ENCODE results near the gene BMPR2. TPM values are rescaled to one million over a fixed set of nuclear protein-coding genes. Genes with fewer than 3 reads are reported as not detected.

The BMPR2 gene
- total RNA-seq (2022): 27.4 and 30.5 TPM in 2 replicates
- percentile 69 among the genes with signal in this experiment for Bru-seq, nascent RNA
- percentile 83 among the genes with signal in this experiment for BruChase-seq, experiment 1, labeled RNA remaining after a 6-hour chase
- percentile 71 among the genes with signal in this experiment for BruChase-seq, experiment 2, labeled RNA remaining after a 2-hour chase
- long read RNA-seq, full-length matches to known transcripts: 11 of 24 reads
- long read RNA-seq, partial matches to known transcripts: 5 of 24 reads
- long read RNA-seq, other reads (novel, unspliced or antisense): 8 of 24 reads

GRCh38 chr2:202375609-202376408 lies at the start of gene BMPR2:
TSS of gene BMPR2 (plus strand) at chr2:202376327. CDS start at chr2:202377475, 1,148 bp downstream.
- BruUV-seq (replicated peaks): TSS peak; percentile 83
- Mint-ChIP-seq H3K9me3 (ENCODE audit: unreplicated experiment) (no peaks in the 10 kb centered on the region), H3K4me1 (ENCODE audit: insufficient read depth, unreplicated experiment) (peaks cover 9% of the 10 kb centered on the region), H3K27ac (ENCODE audit: low read depth, unreplicated experiment) (peak within 1 kb of the TSS; percentile 95), H3K27me3 (ENCODE audit: insufficient read depth, unreplicated experiment) (no peaks in the 10 kb centered on the region), H3K4me3 (ENCODE audit: unreplicated experiment) (peak within 1 kb of the TSS; percentile 83), H3K36me3 (ENCODE audit: insufficient read depth, unreplicated experiment) (peaks cover 6% of the 10 kb centered on the region)
- POLR2A ChIA-PET: interaction anchor here (0.6 to 5.0 kb wide), 14 partner anchors 12 to 761 kb away, joined by 3 to 46 read pairs (median 4); partner anchors contain the start of genes NBEAL1 and NOP58
- peak; percentile 89 for DNase-seq (ENCODE audit: unreplicated experiment)
- no peak for TF ChIP-seq CTCF (IDR thresholded peaks at IDR 0.05; ENCODE audit: unreplicated experiment)
- CTCF ChIA-PET: interaction anchor here (0.6 kb wide), 1 partner anchor 650 kb away, joined by 3 read pairs; no protein-coding TSS in a partner anchor
- intact Hi-C loops (cut with micrococcal nuclease): loop anchor here (2.0 to 10.0 kb wide), 4 partner anchors 74 to 636 kb away; partner anchors contain the start of genes ALS2 and NBEAL1

- no peak for TF ChIP-seq CTCF (IDR thresholded peaks at IDR 0.05; ENCODE audit: unreplicated experiment)
- BruUV-seq (replicated peaks): no TSS peak
- Mint-ChIP-seq H3K36me3 (ENCODE audit: insufficient read depth, unreplicated experiment) (peaks cover 18% of the 10 kb centered on the region), H3K27ac (ENCODE audit: low read depth, unreplicated experiment) (no peak overlapping the region), H3K4me3 (ENCODE audit: unreplicated experiment) (no peak overlapping the region), H3K9me3 (ENCODE audit: unreplicated experiment) (no peaks in the 10 kb centered on the region), H3K4me1 (ENCODE audit: insufficient read depth, unreplicated experiment) (no peaks in the 10 kb centered on the region), H3K27me3 (ENCODE audit: insufficient read depth, unreplicated experiment) (no peaks in the 10 kb centered on the region)
- CTCF ChIA-PET: no interaction called here
- POLR2A ChIA-PET: interaction anchor here (1.5 kb wide), 1 partner anchor 11 kb away, joined by 4 read pairs; no protein-coding TSS in a partner anchor
- DNase-seq (ENCODE audit: unreplicated experiment): no peak
- intact Hi-C loops (cut with micrococcal nuclease): no loop called here
Measured at GRCh38 chr2:202327858-202328257, 48.3 kb upstream of the BMPR2 start.

GRCh38 chr2:202335791-202336467 lies 40.2 kb upstream of the BMPR2 start:
- peaks cover 11% of the 10 kb centered on the region for H3K4me1 Mint-ChIP-seq (ENCODE audit: insufficient read depth, unreplicated experiment)
- ChIA-PET CTCF (interaction anchor here (0.6 kb wide), 1 partner anchor 271 kb away, joined by 3 read pairs; no protein-coding TSS in a partner anchor), POLR2A (interaction anchor here (1.5 kb wide), 1 partner anchor 8 kb away, joined by 3 read pairs; no protein-coding TSS in a partner anchor)
- H3K4me3 Mint-ChIP-seq (ENCODE audit: unreplicated experiment): no peak overlapping the region
- BruUV-seq (replicated peaks): no TSS peak
- no peak overlapping the region for H3K27ac Mint-ChIP-seq (ENCODE audit: low read depth, unreplicated experiment)
- DNase-seq (ENCODE audit: unreplicated experiment): no peak
- no peaks in the 10 kb centered on the region for H3K27me3 Mint-ChIP-seq (ENCODE audit: insufficient read depth, unreplicated experiment)
- no peaks in the 10 kb centered on the region for H3K9me3 Mint-ChIP-seq (ENCODE audit: unreplicated experiment)
- no peaks in the 10 kb centered on the region for H3K36me3 Mint-ChIP-seq (ENCODE audit: insufficient read depth, unreplicated experiment)
- no peak for TF ChIP-seq CTCF (IDR thresholded peaks at IDR 0.05; ENCODE audit: unreplicated experiment)
- intact Hi-C loops (cut with micrococcal nuclease): no loop called here
